SHP77 treated with DMSO at 0.1 percent for 48 hours (cell line): ENCODE results near the gene ZC3H12C.
"Not testable (repeated sequence)": the region's sequence is repeated elsewhere in the genome, so short reads cannot be mapped to it uniquely, and the experiment has no call there.

Source experiments
- DNase-seq: peaks from one replicate; lab custom pipeline; 2025; lab: John Stamatoyannopoulos, UW

Gene ZC3H12C

GRCh38 chr11:110092515-110093406 lies at the start of gene ZC3H12C:
TSS of gene ZC3H12C (plus strand) at chr11:110093392. CDS start at chr11:110093412, 20 bp downstream.
- DNase-seq, result peak; percentile 81

DNA sequence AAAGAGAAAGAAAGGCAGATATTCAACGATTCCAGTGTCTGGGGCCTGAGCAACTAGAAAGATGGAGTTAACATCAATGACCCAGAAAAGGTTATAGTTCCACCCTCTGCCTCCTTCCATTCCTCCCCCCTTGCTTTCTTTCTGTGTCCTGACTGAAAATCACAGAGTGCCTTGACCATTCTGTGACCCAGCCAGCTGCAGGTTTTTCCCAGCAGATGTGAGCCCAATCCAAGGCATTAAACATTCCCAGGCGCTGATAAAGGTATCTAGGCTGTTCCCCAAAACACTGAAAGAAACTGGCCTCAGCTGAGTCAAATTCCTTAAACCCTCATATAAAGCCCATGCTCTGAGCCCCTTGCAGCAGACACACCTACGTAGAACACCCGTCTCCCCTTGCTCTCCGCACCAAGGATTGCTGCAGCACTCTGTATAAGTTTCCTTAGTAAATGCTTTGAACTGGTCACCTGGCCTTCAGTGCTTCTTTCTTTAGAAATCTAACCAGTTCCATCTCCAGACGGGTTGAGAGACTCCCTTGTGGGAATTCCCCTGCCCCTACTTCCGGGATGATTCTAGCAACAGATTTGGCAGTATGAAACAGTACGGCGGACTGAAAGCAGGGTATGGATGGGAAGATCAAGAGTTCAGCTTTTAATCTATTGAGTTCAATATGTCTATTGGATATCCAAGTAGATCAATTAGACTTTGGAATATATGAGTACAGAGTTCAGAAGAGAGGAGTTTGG lies 48.8 kb upstream of the ZC3H12C start:
- no peak for DNase-seq

- DNase-seq, result no peak
Measured at GRCh38 chr11:110046775-110047380, 46.3 kb upstream of the ZC3H12C start.

GRCh38 chr11:110049501-110050200 lies 43.5 kb upstream of the ZC3H12C start:
- no peak for DNase-seq

GRCh38 chr11:110050201-110050506 lies 43.0 kb upstream of the ZC3H12C start:
- no peak for DNase-seq

GRCh38 chr11:110053848-110054414 lies 39.3 kb upstream of the ZC3H12C start:
- no peak for DNase-seq

DNA sequence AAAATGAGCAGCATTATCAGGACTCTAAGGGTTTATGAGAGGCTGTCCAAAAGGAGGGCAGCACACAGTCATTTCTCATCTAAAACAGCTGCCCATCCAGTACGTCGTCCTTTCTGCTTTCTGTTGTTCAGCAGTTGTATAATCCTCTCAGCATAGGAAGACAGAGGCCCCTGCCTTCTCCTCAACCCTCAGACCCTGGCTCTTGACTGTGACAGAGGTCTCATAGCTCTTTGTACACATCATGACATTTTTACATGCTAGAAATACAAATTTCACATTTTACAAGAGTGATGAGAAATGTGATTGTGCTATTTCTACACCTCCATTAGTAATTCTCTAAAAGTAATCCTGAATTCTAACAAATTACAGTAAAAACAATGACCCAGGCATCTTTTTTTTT lies 36.2 kb upstream of the ZC3H12C start:
- DNase-seq, result no peak

DNA sequence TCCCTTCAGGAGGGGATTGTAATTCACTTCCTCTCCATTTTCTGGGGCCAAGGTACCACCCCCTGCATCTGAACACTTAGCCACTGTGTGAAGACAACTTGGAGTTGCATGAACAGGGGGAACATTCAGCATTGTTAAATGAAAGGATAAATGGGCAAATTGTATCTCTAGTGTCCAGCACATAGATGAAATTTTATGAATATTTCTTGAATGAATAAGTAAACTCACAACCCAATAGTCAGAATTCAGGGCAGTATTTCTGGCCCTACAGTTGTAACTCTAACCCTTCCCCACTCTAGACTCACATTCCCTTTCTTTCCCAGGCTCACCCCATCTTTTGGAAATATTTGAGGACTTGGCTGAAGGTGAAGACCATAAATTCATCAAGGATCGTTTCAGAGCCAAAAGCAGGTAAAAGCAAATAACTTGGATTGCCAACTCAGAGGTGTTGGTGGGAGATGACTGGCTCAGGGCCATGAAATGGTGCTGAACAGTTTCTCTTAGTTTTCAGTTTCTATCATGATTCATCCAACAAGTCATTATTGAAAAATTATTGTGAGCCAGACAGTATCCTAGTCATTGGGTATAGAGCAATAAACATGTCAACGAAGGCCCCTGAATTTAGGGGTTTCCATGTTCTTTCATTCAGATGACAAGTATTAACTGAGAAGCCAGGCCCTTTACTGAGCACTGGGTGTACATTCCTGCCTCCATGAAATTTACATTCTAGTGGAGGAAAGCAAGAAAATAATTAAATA lies 33.3 kb upstream of the ZC3H12C start:
- DNase-seq, result no peak

DNA sequence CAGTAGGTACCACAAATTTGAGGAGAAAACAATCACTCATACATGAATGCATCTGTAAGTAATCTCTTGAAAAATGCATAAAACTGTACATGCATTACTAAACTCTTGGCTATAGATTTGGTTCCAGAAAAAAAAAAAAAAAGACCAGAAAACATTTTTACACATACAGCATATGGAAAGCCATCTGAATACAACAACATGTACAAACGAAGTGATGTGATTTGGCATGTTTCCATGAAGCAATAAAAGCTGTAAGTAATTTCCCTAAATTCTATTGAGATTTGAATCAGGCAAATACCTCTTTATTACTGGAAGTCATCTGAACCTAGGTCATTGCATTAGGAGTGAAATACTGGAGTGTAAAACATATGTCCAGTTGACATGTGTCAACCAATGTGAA lies 31.9 kb upstream of the ZC3H12C start:
- no peak for DNase-seq

DNA sequence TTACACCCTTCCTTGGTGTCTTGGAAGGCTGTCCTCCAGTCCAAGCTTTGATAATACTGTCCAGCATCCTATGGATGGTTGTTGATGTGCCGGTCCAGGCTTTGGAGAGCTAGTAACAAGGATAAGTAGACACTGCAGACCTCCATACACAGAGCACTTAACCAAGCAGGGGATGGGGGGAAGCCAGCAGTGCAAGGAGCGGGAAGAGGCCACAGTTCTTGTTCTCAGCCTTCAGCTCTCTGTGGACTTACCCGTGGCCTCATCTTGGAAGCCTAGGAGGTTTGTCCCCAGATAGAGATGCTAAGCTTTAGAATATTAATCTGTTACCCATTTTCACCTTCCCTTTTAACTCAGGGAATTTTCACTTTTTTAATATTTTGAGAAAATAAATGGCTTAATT lies 30.9 kb upstream of the ZC3H12C start:
- no peak for DNase-seq

DNA sequence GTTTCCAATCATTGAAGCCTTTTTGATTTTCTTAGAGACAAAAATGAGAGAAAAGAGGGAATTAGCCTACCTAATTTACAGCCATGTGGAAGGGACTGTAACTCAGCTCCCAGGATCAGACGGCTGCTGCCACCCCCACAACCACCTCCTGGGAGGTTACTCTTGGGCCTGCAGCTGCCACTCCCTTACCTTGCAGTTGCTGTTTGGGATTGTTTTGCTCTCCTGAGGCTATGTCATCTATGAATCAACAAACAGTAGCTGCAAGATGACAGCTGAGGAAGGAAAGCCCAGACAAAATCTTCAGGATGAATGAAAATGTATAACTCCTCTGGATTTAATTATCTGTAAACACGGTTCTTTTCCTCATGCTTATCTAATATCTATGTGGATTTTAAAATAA lies 28.0 kb upstream of the ZC3H12C start:
- no peak for DNase-seq

DNA sequence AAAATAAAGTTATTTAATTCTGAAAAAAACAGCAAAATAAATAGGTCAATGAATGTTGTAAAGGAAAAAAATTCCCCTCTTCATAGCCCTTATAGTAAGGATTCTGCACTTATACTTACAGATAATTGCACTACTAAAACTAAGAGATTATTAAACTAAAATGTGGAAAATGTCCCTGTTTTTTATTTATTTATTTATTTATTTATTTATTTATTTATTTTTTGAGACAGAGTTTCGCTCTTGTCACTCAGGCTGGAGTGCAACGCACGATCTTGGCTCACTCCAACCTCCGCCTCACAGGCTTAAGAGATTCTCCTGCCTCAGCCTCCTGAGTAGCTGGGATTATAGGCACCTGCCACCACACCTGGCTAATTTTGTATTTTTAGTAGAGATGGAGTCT lies 25.2 kb upstream of the ZC3H12C start:
- DNase-seq, result not testable (repeated sequence)

DNA sequence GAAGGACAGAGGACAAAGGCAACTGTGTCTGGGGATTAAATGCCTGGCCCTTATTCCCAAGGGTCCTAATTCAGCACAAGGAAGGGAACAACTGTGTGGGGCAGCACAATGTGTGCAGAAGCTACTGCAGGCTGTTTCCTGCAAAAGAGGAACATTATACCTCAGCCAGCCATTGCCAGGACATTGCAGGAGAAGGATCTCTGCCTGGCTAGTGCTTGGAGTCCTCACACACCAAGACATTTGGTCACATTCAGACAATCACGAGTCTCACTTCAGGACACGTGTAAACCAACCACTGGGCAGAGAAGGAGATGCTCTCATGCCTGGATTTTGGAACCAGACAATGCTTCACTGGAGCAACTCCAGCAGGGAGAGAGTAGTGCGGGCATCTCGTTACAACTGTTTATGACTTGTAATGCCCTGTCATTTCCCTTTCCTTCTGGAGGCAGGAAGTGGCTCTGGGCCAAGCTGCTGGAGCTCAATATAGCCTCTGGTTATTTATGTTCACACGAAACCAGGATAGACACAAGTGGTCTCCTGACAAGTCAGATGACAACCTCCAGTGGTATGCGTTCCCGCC lies 23.9 kb upstream of the ZC3H12C start:
- DNase-seq, result peak; percentile 29

- no peak for DNase-seq
Measured at GRCh38 chr11:110070176-110070575, 23.0 kb upstream of the ZC3H12C start.

- DNase-seq, result no peak
Measured at GRCh38 chr11:110071197-110071596, 22.0 kb upstream of the ZC3H12C start.

- no peak for DNase-seq
Measured at GRCh38 chr11:110072930-110073329, 20.3 kb upstream of the ZC3H12C start.

GRCh38 chr11:110074499-110074898 lies 18.7 kb upstream of the ZC3H12C start:
- DNase-seq, result no peak

- no peak for DNase-seq
Measured at GRCh38 chr11:110075105-110075846, 17.9 kb upstream of the ZC3H12C start.

DNA sequence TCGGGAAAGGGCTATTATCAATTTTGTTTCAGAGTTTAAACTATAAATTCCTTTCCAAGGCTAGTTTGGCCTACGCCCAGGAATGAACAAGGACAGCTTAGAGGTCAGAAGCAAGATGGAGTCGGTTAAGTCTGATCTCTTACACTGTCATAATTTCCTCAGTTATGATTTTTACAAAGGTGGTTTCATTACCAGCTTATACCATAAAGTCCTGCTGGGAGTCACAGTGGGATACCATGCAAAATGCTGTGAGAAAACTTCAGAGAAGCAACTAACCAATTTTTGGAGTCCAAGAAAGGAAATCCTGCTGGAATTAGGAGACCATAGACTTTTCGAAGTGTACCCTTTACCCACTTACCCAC lies 17.4 kb upstream of the ZC3H12C start:
- DNase-seq, result no peak

GRCh38 chr11:110076371-110076965 lies 16.7 kb upstream of the ZC3H12C start:
- DNase-seq, result no peak
